Measurements from ENCODE around the gene NCK1.
"Not testable (repeated sequence)": the region's sequence is repeated elsewhere in the genome, so short reads cannot be mapped to it uniquely, and the experiment has no call there.

Gene NCK1

DNA sequence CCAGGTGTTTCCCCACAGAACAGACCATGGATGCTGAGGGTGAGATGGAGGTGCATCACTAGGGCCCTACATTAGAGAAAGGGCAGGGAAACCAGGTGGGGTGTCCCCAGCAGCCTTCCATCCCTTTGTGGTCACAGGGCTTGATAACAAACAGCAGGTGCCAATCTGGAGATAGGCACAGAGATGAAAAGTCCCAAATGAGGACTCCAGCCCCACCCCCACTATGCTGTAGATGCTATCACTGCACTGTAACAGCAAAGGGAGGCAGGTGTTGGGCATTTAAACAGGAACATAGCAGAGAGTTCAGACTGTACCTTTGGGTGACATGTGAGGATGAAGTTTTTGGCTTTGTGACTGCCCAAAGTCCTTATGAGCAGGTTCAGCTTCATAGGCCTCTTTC lies 117.2 kb downstream of the NCK1 start:
- Histone ChIP-seq H3K27ac (no peak overlapping the region), H3K9me3 (no peaks in the 10 kb centered on the region), H3K4me1 (ENCODE audit: control insufficient read depth in 1 of 2, insufficient read depth in 1 of 2, low read depth in 1 of 2, low read length in 1 of 2) (no peaks in the 10 kb centered on the region), H3K4me3 (ENCODE audit: low read depth in 1 of 2, low read length in 1 of 2) (no peak overlapping the region), H3K36me3 (no peaks in the 10 kb centered on the region), H3K27me3 (no peaks in the 10 kb centered on the region)
- TF ChIP-seq, protein P1, sequence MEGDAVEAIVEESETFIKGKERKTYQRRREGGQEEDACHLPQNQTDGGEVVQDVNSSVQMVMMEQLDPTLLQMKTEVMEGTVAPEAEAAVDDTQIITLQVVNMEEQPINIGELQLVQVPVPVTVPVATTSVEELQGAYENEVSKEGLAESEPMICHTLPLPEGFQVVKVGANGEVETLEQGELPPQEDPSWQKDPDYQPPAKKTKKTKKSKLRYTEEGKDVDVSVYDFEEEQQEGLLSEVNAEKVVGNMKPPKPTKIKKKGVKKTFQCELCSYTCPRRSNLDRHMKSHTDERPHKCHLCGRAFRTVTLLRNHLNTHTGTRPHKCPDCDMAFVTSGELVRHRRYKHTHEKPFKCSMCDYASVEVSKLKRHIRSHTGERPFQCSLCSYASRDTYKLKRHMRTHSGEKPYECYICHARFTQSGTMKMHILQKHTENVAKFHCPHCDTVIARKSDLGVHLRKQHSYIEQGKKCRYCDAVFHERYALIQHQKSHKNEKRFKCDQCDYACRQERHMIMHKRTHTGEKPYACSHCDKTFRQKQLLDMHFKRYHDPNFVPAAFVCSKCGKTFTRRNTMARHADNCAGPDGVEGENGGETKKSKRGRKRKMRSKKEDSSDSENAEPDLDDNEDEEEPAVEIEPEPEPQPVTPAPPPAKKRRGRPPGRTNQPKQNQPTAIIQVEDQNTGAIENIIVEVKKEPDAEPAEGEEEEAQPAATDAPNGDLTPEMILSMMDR (IDR thresholded peaks at IDR 0.05): no peak

DNA sequence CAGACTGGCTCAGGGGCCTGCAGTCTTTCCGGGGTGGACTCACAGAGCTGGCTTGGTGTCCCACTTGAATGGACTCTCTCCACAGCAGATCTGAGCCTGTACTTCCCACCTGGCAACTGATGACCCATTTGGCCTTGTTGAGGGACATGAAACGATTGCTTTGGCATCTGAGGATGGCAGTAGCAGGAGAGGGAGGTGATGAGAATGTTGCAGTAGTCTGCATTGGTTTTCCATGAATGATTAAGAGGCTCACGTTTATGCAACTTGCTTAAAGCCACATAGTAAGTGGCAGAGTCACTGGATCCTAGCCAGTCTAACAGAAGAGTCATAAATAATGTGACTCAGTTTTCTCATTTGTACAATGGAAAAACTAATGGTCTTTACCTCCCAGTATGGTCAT lies 117.7 kb downstream of the NCK1 start:
- Histone ChIP-seq H3K36me3 (no peaks in the 10 kb centered on the region), H3K27ac (no peak overlapping the region)
- TF ChIP-seq, protein P1 (IDR thresholded peaks at IDR 0.05): no peak

DNA sequence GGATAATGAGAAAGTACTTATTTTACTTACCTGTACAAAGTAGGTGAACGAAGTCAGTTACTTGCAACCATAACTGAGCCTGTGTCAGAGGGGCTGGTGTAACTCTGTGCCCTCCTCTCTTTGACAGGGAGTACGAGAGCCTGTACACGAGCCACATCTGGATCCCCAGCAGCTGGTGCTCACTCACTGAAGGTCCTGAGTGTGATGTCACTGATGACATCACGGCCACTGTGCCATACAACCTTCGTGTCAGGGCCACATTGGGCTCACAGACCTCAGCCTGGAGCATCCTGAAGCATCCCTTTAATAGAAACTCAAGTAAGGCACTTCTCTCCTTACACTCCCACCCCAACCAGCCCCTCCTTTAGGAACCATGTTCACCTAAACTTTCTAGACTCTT lies 120.0 kb downstream of the NCK1 start:
- no peaks in the 10 kb centered on the region for H3K36me3 ChIP-seq
- H3K4me1 ChIP-seq (ENCODE audit: control insufficient read depth in 1 of 2, insufficient read depth in 1 of 2, low read depth in 1 of 2, low read length in 1 of 2): no peaks in the 10 kb centered on the region
- no peaks in the 10 kb centered on the region for H3K9me3 ChIP-seq
- no peaks in the 10 kb centered on the region for H3K27me3 ChIP-seq
- TF ChIP-seq, protein P1 (IDR thresholded peaks at IDR 0.05): no peak
- H3K27ac ChIP-seq: no peak overlapping the region
- H3K4me3 ChIP-seq (ENCODE audit: low read depth in 1 of 2, low read length in 1 of 2): no peak overlapping the region

More for the DNA sequence above, 117.7 kb downstream of the NCK1 start:
- Histone ChIP-seq H3K9me3 (no peaks in the 10 kb centered on the region), H3K4me3 (ENCODE audit: low read depth in 1 of 2, low read length in 1 of 2) (no peak overlapping the region), H3K4me1 (ENCODE audit: control insufficient read depth in 1 of 2, insufficient read depth in 1 of 2, low read depth in 1 of 2, low read length in 1 of 2) (no peaks in the 10 kb centered on the region), H3K27me3 (no peaks in the 10 kb centered on the region)

DNA sequence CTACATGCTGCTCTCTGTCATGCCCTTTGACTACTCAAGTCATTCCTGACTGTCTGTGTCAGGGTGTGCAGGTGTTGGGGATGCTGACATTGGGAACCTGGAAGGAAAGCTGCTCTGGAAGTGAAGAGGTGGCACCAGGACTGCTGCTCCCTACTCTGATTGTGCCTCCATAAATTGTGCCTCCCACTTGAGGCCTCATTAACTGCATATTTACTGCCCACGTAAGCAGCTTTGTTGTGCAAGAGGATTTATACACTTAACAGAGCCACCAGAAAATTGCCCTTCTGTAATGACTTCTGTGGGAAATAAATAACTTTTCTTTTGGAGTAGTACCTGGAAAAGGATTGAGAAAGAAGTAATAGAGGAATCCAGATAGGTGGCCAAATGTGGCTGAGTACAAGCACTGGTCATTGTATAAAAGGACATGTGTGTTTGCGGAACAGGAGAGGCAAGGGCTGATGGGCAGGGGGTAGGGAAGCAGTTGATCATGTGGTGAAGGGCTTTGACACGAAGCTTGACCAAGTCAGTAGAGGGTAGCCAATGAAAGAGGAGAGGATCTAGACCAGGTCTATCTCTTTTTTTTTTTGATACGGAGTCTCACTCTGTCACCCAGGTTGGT lies 120.6 kb downstream of the NCK1 start:
- H3K4me3 ChIP-seq (ENCODE audit: low read depth in 1 of 2, low read length in 1 of 2): no peak overlapping the region
- H3K9me3 ChIP-seq: no peaks in the 10 kb centered on the region
- no peaks in the 10 kb centered on the region for H3K36me3 ChIP-seq
- no peaks in the 10 kb centered on the region for H3K27me3 ChIP-seq
- H3K27ac ChIP-seq: no peak overlapping the region
- no peaks in the 10 kb centered on the region for H3K4me1 ChIP-seq (ENCODE audit: control insufficient read depth in 1 of 2, insufficient read depth in 1 of 2, low read depth in 1 of 2, low read length in 1 of 2)
- TF ChIP-seq, protein P1 (IDR thresholded peaks at IDR 0.05): no peak

DNA sequence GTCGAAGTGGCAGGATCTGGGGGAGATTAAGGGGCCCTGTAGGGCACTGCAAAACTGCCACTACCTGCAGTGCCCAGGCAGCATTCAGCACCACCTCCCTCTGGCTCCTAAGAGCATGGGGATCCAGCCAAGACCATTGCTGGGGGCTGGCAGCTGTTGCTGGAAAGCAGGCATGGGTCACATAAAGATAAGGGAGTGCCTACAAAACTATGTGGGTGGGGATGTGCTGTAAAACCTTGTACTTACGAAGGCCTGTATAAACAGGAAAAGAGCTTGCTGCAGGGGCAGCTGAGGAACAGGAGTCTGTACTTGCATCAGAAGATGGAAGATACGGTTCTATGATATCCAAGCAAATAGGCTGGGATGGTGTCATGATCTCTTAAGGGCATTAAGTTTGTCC lies 122.8 kb downstream of the NCK1 start:
- Histone ChIP-seq H3K4me3 (ENCODE audit: low read depth in 1 of 2, low read length in 1 of 2) (no peak overlapping the region), H3K4me1 (ENCODE audit: control insufficient read depth in 1 of 2, insufficient read depth in 1 of 2, low read depth in 1 of 2, low read length in 1 of 2) (no peaks in the 10 kb centered on the region), H3K27ac (no peak overlapping the region), H3K9me3 (no peaks in the 10 kb centered on the region), H3K36me3 (no peaks in the 10 kb centered on the region), H3K27me3 (no peaks in the 10 kb centered on the region)
- TF ChIP-seq, protein P1 (IDR thresholded peaks at IDR 0.05): no peak

DNA sequence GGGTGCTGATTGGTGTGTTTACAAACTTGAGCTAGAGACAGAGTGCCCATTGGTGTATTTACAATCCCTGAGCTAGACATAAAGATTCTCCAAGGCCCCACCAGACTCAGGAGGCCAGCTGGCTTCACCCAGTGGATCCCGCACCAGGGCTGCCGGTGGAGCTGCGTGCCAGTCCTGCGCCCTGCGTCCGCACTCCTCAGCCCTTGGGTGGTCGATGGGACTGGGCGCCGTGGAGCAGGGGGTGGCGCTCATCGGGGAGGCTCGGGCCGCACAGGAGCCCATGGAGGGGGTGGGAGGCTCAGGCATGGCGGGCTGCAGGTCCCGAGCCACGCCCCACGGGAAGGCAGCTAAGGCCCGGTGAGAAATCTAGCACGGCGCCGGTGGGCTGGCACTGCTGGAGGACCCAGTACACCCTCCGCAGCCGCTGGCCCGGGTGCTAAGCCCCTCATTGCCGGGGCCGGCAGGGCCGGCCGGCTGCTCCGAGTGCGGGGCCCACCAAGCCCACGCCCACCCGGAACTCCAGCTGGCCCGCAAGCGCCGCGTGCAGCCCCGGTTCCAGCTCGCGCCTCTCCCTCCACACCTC lies 125.5 kb downstream of the NCK1 start:
- not testable (repeated sequence) for H3K4me1 ChIP-seq (ENCODE audit: control insufficient read depth in 1 of 2, insufficient read depth in 1 of 2, low read depth in 1 of 2, low read length in 1 of 2); H3K36me3 ChIP-seq; H3K4me3 ChIP-seq (ENCODE audit: low read depth in 1 of 2, low read length in 1 of 2); H3K27ac ChIP-seq; H3K27me3 ChIP-seq; H3K9me3 ChIP-seq
